Dendritic cell treated with granulocyte-macrophage colony-stimulating factor and Interleukin-4, amounts not matched to agents 40 ng/mL and 50 ng/mL, for 4 days (primary cell): ENCODE data around the gene KCTD18.

Source experiments
- H3K27ac Mint-ChIP-seq: one replicate; pipeline ENCODE4 v1.8.0; 2022; ENCODE audit warnings: mild to moderate bottlenecking, mixed read lengths
- H3K27me3 Mint-ChIP-seq: one replicate; pipeline ENCODE4 v1.8.0; 2022; ENCODE audit warnings: mild to moderate bottlenecking, mixed read lengths
- H3K36me3 Mint-ChIP-seq: one replicate; pipeline ENCODE4 v1.8.0; 2022; ENCODE audit warnings: low read depth, mixed read lengths
- H3K4me1 Mint-ChIP-seq: one replicate; pipeline ENCODE4 v1.8.0; 2022; ENCODE audit warnings: low read depth, mixed read lengths
- H3K4me3 Mint-ChIP-seq: one replicate; pipeline ENCODE4 v1.8.0; 2022; ENCODE audit warnings: mild to moderate bottlenecking, moderate library complexity, mixed read lengths
- H3K9me3 Mint-ChIP-seq: one replicate; pipeline ENCODE4 v1.8.0; 2022; ENCODE audit warnings: mixed read lengths
- intact Hi-C: fragments of 100-400 bp; cut with micrococcal nuclease; formaldehyde crosslinking; loops from one replicate; pipeline ENCODE4 v1.15.0; 2022

KCTD18 gene

GRCh38 chr2:200506679-200507078 is 3.2 kb downstream of the KCTD18 start:
- Mint-ChIP-seq H3K36me3 (peaks cover 46% of the 10 kb centered on the region), H3K4me3 (no peak overlapping the region), H3K27ac (no peak overlapping the region), H3K9me3 (no peaks in the 10 kb centered on the region), H3K4me1 (peaks cover 19% of the 10 kb centered on the region), H3K27me3 (no peaks in the 10 kb centered on the region)
- intact Hi-C loops: no loop called here

- H3K9me3 Mint-ChIP-seq: no peaks in the 10 kb centered on the region
- H3K4me1 Mint-ChIP-seq: peaks cover 10% of the 10 kb centered on the region
- no peak overlapping the region for H3K4me3 Mint-ChIP-seq
- H3K27ac Mint-ChIP-seq: no peak overlapping the region
- peaks cover 64% of the 10 kb centered on the region for H3K36me3 Mint-ChIP-seq
- no peaks in the 10 kb centered on the region for H3K27me3 Mint-ChIP-seq
- intact Hi-C loops: no loop called here
Measured at GRCh38 chr2:200502196-200502595, 7.7 kb downstream of the KCTD18 start.

- H3K27me3 Mint-ChIP-seq: no peaks in the 10 kb centered on the region
- H3K4me1 Mint-ChIP-seq: no peaks in the 10 kb centered on the region
- H3K36me3 Mint-ChIP-seq: peaks cover 76% of the 10 kb centered on the region
- no peak overlapping the region for H3K27ac Mint-ChIP-seq
- H3K9me3 Mint-ChIP-seq: no peaks in the 10 kb centered on the region
- intact Hi-C loops: no loop called here
- no peak overlapping the region for H3K4me3 Mint-ChIP-seq
Measured at GRCh38 chr2:200498402-200499162, 11.3 kb downstream of the KCTD18 start.

- Mint-ChIP-seq H3K27ac (no peak overlapping the region), H3K4me3 (no peak overlapping the region), H3K9me3 (no peaks in the 10 kb centered on the region), H3K4me1 (no peaks in the 10 kb centered on the region), H3K36me3 (peaks cover 77% of the 10 kb centered on the region), H3K27me3 (no peaks in the 10 kb centered on the region)
- intact Hi-C loops: no loop called here
Measured at GRCh38 chr2:200496696-200497095, 13.2 kb downstream of the KCTD18 start.

GRCh38 chr2:200494048-200494447 is 15.8 kb downstream of the KCTD18 start:
- H3K4me1 Mint-ChIP-seq: no peaks in the 10 kb centered on the region
- H3K36me3 Mint-ChIP-seq: peaks cover 97% of the 10 kb centered on the region
- no peaks in the 10 kb centered on the region for H3K9me3 Mint-ChIP-seq
- H3K27me3 Mint-ChIP-seq: no peaks in the 10 kb centered on the region
- no peak overlapping the region for H3K4me3 Mint-ChIP-seq
- no peak overlapping the region for H3K27ac Mint-ChIP-seq
- intact Hi-C loops: no loop called here

- Mint-ChIP-seq H3K27me3 (no peaks in the 10 kb centered on the region), H3K4me3 (no peak overlapping the region), H3K9me3 (no peaks in the 10 kb centered on the region), H3K27ac (no peak overlapping the region), H3K4me1 (no peaks in the 10 kb centered on the region), H3K36me3 (peaks cover 83% of the 10 kb centered on the region)
- intact Hi-C loops: no loop called here
Measured at GRCh38 chr2:200492656-200493055, 17.2 kb downstream of the KCTD18 start.

- Mint-ChIP-seq H3K4me3 (no peak overlapping the region), H3K27ac (no peak overlapping the region), H3K4me1 (no peaks in the 10 kb centered on the region), H3K36me3 (peaks cover 57% of the 10 kb centered on the region), H3K9me3 (no peaks in the 10 kb centered on the region), H3K27me3 (no peaks in the 10 kb centered on the region)
- intact Hi-C loops: no loop called here
Measured at GRCh38 chr2:200490001-200490400, 19.9 kb downstream of the KCTD18 start.

GRCh38 chr2:200488169-200488568 is 21.7 kb downstream of the KCTD18 start:
- Mint-ChIP-seq H3K36me3 (peaks cover 49% of the 10 kb centered on the region), H3K4me1 (no peaks in the 10 kb centered on the region), H3K27me3 (no peaks in the 10 kb centered on the region), H3K9me3 (no peaks in the 10 kb centered on the region), H3K4me3 (no peak overlapping the region), H3K27ac (no peak overlapping the region)
- intact Hi-C loops: no loop called here

- Mint-ChIP-seq H3K9me3 (no peaks in the 10 kb centered on the region), H3K27ac (no peak overlapping the region), H3K36me3 (peaks cover 37% of the 10 kb centered on the region), H3K27me3 (no peaks in the 10 kb centered on the region), H3K4me1 (no peaks in the 10 kb centered on the region), H3K4me3 (no peak overlapping the region)
- intact Hi-C loops: no loop called here
Measured at GRCh38 chr2:200486529-200486928, 23.3 kb downstream of the KCTD18 start.

- H3K4me3 Mint-ChIP-seq: no peak overlapping the region
- intact Hi-C loops: no loop called here
Measured at GRCh38 chr2:200484934-200485333, 24.9 kb downstream of the KCTD18 start.

GRCh38 chr2:200483729-200484198 is 26.1 kb downstream of the KCTD18 start:
- no peaks in the 10 kb centered on the region for H3K27me3 Mint-ChIP-seq
- H3K27ac Mint-ChIP-seq: no peak overlapping the region
- H3K9me3 Mint-ChIP-seq: no peaks in the 10 kb centered on the region
- no peaks in the 10 kb centered on the region for H3K4me1 Mint-ChIP-seq
- H3K36me3 Mint-ChIP-seq: peaks cover 36% of the 10 kb centered on the region
- intact Hi-C loops: no loop called here
- H3K4me3 Mint-ChIP-seq: no peak overlapping the region

More at GRCh38 chr2:200484934-200485333, 24.9 kb downstream of the KCTD18 start:
- no peaks in the 10 kb centered on the region for H3K4me1 Mint-ChIP-seq
- no peak overlapping the region for H3K27ac Mint-ChIP-seq
- H3K9me3 Mint-ChIP-seq: no peaks in the 10 kb centered on the region
- no peaks in the 10 kb centered on the region for H3K27me3 Mint-ChIP-seq
- peaks cover 32% of the 10 kb centered on the region for H3K36me3 Mint-ChIP-seq

GRCh38 chr2:200482194-200482593 is 27.7 kb downstream of the KCTD18 start:
- Mint-ChIP-seq H3K27ac (no peak overlapping the region), H3K4me3 (no peak overlapping the region), H3K27me3 (no peaks in the 10 kb centered on the region), H3K4me1 (no peaks in the 10 kb centered on the region), H3K36me3 (peaks cover 49% of the 10 kb centered on the region), H3K9me3 (no peaks in the 10 kb centered on the region)
- intact Hi-C loops: no loop called here

GRCh38 chr2:200479692-200480265 is 30.1 kb downstream of the KCTD18 start:
- no peak overlapping the region for H3K4me3 Mint-ChIP-seq

GRCh38 chr2:200477667-200478131 is 32.2 kb downstream of the KCTD18 start:
- Mint-ChIP-seq H3K4me3 (no peak overlapping the region), H3K36me3 (peaks cover 73% of the 10 kb centered on the region), H3K9me3 (no peaks in the 10 kb centered on the region), H3K4me1 (no peaks in the 10 kb centered on the region), H3K27ac (no peak overlapping the region), H3K27me3 (no peaks in the 10 kb centered on the region)
- intact Hi-C loops: no loop called here

More at GRCh38 chr2:200479692-200480265, 30.1 kb downstream of the KCTD18 start:
- H3K36me3 Mint-ChIP-seq: peaks cover 65% of the 10 kb centered on the region
- H3K4me1 Mint-ChIP-seq: no peaks in the 10 kb centered on the region
- intact Hi-C loops: no loop called here
- no peaks in the 10 kb centered on the region for H3K27me3 Mint-ChIP-seq
- H3K9me3 Mint-ChIP-seq: no peaks in the 10 kb centered on the region
- no peak overlapping the region for H3K27ac Mint-ChIP-seq
